ENCODE measurements around the gene ANGPTL4.

- no peak for TF ChIP-seq CTCF (IDR thresholded peaks at IDR 0.05)
- no peak for TF ChIP-seq POLR2A (IDR thresholded peaks at IDR 0.05)
Measured at GRCh38 chr19:8316351-8317125, 47.4 kb upstream of the ANGPTL4 start.

Measured in breast epithelium (tissue), 3 donors.